HG03469 (cell line): ENCODE results near the gene RING1.

Source experiments
- ATAC-seq: cut with Tn5 transposase; IDR thresholded peaks from one replicate; pipeline ENCODE4 v1.9.1; 2021; ENCODE audit warnings: mild to moderate bottlenecking, moderate library complexity, moderate number of reproducible peaks; ENCODE audit not compliant: unreplicated experiment

The RING1 gene

DNA sequence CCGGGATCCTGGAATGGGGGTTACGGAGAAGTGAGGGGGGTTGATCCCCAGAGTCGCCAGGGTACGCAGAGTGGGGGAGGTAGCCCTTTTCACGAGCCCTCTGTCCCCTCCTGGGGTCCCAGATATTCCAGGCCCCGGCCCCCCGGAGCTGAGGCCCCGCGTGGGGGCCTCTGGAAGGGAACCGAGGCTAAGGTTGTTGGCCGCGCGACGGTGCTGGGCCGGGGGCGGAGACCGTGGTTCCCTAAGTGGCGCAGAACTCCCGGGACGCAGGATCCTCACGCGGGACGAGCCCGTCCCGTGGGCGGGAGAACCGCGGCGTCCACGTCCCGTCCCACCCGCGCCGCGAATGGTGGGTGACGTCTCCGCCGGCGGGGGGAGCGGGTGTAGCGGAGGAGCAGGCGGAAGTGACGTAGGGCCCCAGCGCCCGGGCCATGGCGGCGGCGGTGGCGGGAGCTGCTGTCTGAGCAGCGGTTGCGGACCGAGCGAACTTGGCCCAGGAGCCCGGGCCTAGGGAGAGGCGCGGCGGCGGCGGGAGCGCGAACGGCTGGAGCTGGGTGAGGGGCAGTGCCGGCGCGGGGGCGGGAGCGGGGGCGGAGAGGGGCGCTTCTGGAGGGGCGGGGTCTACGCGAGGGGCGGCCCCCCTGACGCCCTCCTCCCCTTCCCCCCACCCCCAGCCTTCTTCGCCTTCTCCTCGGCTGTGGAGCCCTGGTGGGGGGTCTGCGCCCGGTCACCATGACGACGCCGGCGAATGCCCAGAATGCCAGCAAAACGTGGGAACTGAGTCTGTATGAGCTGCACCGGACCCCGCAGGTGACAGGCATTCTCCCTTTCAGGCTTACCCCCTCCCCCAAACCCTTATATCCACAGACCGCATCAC is at the start of gene RING1:
RING1 (plus strand) TSS at position 410 of the 877 bp plus-strand sequence; CDS start at position 733, 323 bp downstream.
- peak; percentile 42 for ATAC-seq

DNA sequence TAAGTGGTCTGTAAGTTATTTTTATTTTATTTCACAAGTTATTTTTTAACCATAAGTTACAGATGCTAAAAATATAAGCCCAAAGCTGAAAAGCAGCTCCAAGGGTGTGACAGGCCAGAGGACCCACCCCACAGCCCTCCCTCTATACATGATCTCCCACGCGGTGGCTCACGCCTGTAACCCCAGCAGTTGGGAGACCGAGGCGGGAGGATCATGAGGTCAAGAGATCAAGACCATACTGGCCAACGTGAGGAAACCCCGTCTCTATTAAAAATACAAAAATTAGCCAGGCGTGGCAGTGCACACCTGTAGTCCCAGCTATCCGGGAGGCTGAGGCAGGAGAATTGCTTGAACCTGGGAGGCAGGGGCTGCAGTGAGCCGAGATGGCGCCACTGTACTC is 48.2 kb upstream of the RING1 start:
- ATAC-seq = no peak

GRCh38 chr6:33160728-33161344 is 47.5 kb upstream of the RING1 start:
- ATAC-seq = no peak

GRCh38 chr6:33161354-33162331 is 46.7 kb upstream of the RING1 start:
- ATAC-seq = no peak

- ATAC-seq = no peak
Measured at GRCh38 chr6:33163540-33163939, 44.8 kb upstream of the RING1 start.

DNA sequence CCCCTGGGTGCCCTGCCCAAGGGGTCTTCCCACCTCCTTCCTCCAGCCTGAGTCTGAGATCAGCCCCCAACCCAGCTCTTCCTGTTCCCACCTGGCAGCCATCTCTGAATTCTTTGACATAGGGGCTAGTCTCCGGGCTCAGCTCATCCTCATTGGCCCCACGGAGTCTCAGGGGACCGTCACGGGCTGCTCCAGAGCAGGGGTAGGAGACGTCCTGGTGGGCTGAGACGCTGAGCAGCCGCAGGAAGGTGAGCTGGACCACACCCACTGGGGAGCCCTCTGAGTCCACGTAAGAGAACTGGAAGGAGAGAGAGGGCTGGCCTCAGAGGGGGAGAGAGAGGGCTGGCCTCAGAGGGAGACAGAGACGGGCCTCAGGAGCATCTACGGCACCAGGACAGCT is 44.1 kb upstream of the RING1 start:
- no peak for ATAC-seq

GRCh38 chr6:33164665-33165373 is 43.5 kb upstream of the RING1 start:
- no peak for ATAC-seq

- no peak for ATAC-seq
Measured at GRCh38 chr6:33165581-33166258, 42.6 kb upstream of the RING1 start.

DNA sequence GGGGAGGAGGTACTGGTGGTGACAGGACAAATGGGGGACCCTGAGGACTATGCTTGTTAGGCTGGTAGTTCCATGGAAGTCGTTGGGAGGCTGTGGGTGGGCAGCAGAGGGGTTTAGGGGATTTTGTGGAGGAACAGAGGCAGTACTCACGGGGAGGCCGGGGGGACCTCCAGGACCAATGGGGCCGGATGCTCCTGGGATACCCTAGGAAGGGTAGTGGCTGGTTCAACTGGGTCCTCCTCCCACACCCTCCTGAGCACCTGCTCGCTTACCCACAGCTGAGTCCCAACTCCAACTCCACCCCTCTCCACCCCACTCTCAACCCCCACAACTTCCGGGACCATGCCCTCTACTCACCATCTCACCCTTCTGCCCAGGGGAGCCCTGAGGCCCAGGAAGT is 41.9 kb upstream of the RING1 start:
- no peak for ATAC-seq

DNA sequence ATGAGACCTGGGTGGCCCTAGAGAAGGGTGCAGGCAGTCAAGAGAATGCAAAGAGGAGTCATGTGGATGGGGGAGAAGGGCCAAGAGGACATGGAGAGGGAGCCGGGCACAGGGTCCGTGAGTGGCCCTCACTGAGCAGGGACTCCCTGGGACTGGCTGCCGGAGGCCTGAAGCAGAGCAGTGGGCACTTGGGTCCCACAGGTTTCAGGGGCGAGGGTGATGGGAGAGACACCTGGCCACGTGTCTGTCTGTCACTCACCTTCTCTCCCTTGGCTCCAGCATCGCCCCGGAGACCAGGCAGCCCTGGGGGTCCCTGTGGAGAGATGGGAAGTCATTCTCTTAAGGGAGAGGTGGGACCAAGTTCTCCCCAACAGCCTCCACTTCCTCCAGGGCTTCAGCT is 41.5 kb upstream of the RING1 start:
- ATAC-seq = no peak

DNA sequence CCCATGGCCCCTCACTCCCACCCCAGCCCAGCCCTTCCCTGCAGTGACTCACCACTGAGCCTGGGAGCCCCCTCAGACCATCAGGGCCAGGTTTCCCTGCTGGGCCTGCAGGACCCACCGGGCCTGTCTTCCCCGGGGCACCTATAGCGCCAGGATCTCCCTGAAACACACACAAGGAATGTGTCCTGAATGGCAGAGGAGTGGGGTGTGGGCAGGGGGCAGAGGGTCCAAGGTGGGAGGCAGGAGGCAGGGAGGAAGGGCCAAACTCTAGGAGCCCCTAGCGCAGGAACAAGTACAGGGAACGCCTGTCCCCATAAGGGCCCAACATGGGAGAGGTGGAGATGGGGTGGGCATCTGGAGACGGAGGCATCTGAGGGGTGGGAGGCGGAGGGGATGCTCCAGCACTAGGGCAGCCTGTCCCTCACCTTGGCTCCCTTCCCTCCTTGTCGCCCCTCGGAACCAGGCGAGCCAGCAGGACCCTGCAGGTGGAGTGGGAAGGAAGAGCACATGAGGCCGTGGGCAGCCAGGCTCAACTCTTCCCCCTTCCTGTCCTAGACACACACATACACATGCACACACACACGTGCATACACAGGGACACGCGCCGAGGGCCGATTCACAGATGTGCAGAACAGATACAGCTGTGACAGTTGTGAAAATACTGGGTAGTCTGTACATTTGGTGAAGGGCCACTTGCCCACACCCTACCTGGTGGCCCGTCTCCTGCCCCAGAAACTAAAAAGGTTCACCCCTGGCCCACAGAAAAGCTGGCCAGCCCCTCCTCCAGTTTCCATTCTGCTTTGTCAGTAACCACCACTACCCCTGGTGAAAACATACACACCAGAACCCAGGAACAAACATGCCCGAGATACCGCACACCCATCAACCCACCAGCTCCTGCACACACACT is 40.7 kb upstream of the RING1 start:
- ATAC-seq = no peak

DNA sequence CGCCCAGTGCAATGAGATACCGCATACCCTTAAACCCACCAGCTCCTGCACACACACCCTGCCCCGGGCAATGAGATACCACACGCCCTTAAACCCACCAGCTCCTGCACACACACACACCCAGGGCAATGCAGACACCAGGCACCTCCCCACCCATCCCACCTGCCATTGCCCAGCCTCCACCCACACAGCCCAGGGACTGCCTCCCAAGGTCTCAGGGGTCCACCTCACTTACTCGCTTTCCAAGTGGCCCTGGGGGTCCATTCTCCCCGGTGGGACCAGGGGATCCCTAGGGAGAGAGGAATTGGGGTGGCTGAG is 40.1 kb upstream of the RING1 start:
- ATAC-seq = no peak

DNA sequence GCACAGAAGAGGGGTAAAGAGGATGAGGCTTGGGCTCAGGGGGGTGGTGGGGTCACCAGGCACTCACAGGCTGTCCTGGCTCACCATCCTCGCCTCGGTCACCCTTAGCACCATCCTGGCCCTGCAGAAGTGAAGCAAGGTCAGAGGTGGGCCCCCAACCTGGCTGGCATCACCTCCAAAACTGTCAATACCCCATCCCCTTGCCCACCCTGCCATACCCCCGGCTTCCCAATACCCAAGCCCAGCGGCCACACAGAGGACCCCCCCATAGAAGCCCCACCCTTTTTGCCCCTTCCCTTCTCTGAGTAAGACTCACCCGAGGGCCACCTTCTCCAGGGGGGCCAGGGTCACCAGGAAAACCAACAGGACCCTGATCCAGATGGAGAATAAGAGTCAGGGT is 39.7 kb upstream of the RING1 start:
- ATAC-seq = no peak

- no peak for ATAC-seq
Measured at GRCh38 chr6:33169291-33170175, 38.8 kb upstream of the RING1 start.

DNA sequence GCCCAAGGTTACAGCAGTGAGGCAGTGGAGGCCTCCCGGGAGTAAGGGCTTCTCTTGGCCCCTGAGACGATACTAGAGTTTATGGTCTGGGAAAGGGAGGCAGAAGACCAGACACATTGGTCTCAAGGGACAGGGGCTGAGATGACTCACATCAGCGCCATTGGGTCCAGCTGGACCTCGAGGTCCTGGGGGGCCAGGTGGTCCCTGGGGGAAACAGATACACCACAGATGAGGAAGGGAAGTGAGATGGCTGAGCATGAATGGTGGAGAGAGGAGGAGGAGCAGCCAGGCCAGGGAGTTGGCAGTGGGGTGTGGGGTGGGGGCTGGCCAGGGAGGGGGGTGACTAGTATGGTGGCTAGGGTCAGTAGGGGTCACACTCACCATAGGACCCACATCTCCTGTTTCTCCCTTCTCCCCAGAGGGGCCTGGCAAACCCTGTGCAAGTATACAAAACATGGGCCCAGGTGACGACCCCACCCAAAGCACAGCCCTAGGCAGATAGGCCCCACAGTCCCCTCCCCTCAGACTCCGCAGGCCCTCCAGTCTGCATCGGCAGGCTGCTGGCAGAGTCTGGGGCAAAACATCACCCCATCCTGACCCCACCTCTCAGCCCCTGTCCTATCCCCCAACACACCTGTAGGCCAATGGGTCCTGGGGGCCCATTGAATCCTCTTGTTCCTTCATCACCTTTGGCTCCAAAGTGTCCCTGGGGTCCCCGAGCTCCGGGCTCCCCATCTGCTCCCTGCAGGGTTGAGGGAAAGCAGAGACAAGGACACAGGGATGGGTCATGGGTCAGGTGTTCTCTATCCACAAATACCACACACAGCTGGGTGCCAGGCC is 37.9 kb upstream of the RING1 start:
- ATAC-seq = no peak

DNA sequence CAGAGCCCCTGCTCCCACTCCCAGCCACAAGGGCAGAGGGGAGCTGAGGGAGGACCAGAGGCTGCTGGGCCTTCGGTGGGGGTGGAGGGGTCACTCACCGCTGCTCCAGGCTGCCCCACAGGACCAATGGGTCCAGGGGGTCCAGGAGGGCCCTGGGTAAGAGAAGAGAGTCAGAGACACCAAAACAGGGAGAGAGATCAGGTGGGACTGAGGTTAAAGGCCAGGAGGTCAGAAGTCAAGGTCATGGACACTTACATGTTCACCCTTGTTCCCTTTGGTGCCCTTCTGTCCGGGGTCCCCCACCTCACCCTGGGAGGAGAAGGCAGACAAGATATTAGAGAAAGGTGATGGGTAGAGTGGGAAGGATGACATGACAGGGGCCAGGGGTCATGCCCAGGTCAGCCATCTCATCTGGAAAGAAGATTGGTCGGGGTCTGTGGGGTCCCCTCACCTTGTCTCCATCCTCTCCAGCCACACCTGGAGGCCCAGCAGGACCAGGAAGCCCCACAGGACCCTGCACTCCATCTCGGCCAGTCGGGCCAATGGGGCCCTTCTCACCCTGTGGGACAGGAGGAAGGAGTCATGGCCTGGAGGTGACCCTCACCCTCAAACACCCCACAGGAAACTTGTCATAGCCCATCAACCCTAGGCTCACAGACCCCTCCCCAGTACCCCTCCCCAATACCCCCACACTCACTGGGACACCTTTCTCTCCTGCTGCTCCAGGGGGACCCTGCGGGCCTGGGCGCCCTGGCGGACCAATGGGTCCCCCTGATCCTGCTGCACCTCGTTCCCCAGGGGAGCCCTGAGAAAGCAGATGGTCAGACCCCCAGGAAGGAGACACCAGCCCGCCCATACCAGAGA is 37.1 kb upstream of the RING1 start:
- ATAC-seq = no peak
